ENCODE data around the gene ACE.

The ACE gene

GRCh38 chr17:63438092-63439051, 38.5 kb upstream of the ACE start:
- H2AK5ac ChIP-seq (ENCODE audit: low read length) = no peak overlapping the region
- H2BK12ac ChIP-seq (ENCODE audit: low read length) = no peak overlapping the region
- no peaks in the 10 kb centered on the region for H3K9me3 ChIP-seq (ENCODE audit: insufficient read depth, low read depth, low read length)
- H3K4me2 ChIP-seq (ENCODE audit: low read length) = no peak overlapping the region
- no peak overlapping the region for H4K91ac ChIP-seq (ENCODE audit: low read depth, low read length)
- H2BK120ac ChIP-seq (ENCODE audit: insufficient read depth, low read length, poor library complexity) = no peak overlapping the region
- H2BK5ac ChIP-seq (ENCODE audit: low read depth, low read length, poor library complexity) = no peak overlapping the region
- H3K27me3 ChIP-seq (ENCODE audit: insufficient read depth, low read length) = no peaks in the 10 kb centered on the region
- H3K79me1 ChIP-seq (ENCODE audit: low read length) = peaks cover 6% of the 10 kb centered on the region
- H3K36me3 ChIP-seq (ENCODE audit: control insufficient read depth in 1 of 2, insufficient read depth in 2 of 2, low read length in 2 of 2) = peaks cover 8 to 14% of the 10 kb centered on the region in 2 experiments
- no peak overlapping the region for H3K23ac ChIP-seq (ENCODE audit: low read length)
- no peak overlapping the region for H3K18ac ChIP-seq (ENCODE audit: low read length)
- no peak overlapping the region for H3K27ac ChIP-seq (ENCODE audit: low read depth, low read length)
- DNase-seq = no peak
- no peak overlapping the region for H4K8ac ChIP-seq (ENCODE audit: low read depth, low read length)
- peaks cover 9 to 17% of the 10 kb centered on the region in 2 experiments for H3K4me1 ChIP-seq (ENCODE audit: control insufficient read depth in 1 of 2, insufficient read depth in 2 of 2, low read length in 2 of 2)
- H4K12ac ChIP-seq (ENCODE audit: low read depth, low read length) = no peak overlapping the region
- H3K4ac ChIP-seq (ENCODE audit: low read depth, low read length) = no peak overlapping the region
- H3K14ac ChIP-seq (ENCODE audit: low read length) = no peak overlapping the region
- H3K4me3 ChIP-seq (ENCODE audit: low read depth, low read length) = no peak overlapping the region
- H3K79me2 ChIP-seq (ENCODE audit: control insufficient read depth, insufficient read depth, low read length, poor library complexity) = no peaks in the 10 kb centered on the region
- H3K9ac ChIP-seq (ENCODE audit: low read length) = no peak overlapping the region
- WGBS (ENCODE audit: extremely low coverage, insufficient coverage, insufficient read length) = no CpG with 5 or more reads among the region's 46 CpGs
- no peak overlapping the region for H2AFZ ChIP-seq (ENCODE audit: insufficient read depth, low read length, poor library complexity)

GRCh38 chr17:63439687-63440086, 37.2 kb upstream of the ACE start:
- Histone ChIP-seq H3K79me1 (ENCODE audit: low read length) (no peaks in the 10 kb centered on the region), H4K8ac (ENCODE audit: low read depth, low read length) (no peak overlapping the region), H2BK12ac (ENCODE audit: low read length) (no peak overlapping the region), H2BK5ac (ENCODE audit: low read depth, low read length, poor library complexity) (no peak overlapping the region), H3K4me3 (ENCODE audit: low read depth, low read length) (no peak overlapping the region), H3K27me3 (ENCODE audit: insufficient read depth, low read length) (no peaks in the 10 kb centered on the region), H2AFZ (ENCODE audit: insufficient read depth, low read length, poor library complexity) (no peak overlapping the region), H3K4me2 (ENCODE audit: low read length) (no peak overlapping the region), H3K23ac (ENCODE audit: low read length) (no peak overlapping the region), H3K18ac (ENCODE audit: low read length) (no peak overlapping the region), H2BK120ac (ENCODE audit: insufficient read depth, low read length, poor library complexity) (no peak overlapping the region), H3K14ac (ENCODE audit: low read length) (no peak overlapping the region), H3K4ac (ENCODE audit: low read depth, low read length) (no peak overlapping the region), H3K36me3 (ENCODE audit: control insufficient read depth in 1 of 2, insufficient read depth in 2 of 2, low read length in 2 of 2) (peaks cover 5 to 8% of the 10 kb centered on the region in 2 experiments), H3K9me3 (ENCODE audit: insufficient read depth, low read depth, low read length) (no peaks in the 10 kb centered on the region), H3K4me1 (ENCODE audit: control insufficient read depth in 1 of 2, insufficient read depth in 2 of 2, low read length in 2 of 2) (peaks cover 0 to 6% of the 10 kb centered on the region in 2 experiments), H4K12ac (ENCODE audit: low read depth, low read length) (no peak overlapping the region), H2AK5ac (ENCODE audit: low read length) (no peak overlapping the region), H4K91ac (ENCODE audit: low read depth, low read length) (no peak overlapping the region), H3K79me2 (ENCODE audit: control insufficient read depth, insufficient read depth, low read length, poor library complexity) (no peaks in the 10 kb centered on the region), H3K9ac (ENCODE audit: low read length) (no peak overlapping the region), H3K27ac (ENCODE audit: low read depth, low read length) (no peak overlapping the region)
- WGBS (ENCODE audit: extremely low coverage, insufficient coverage, insufficient read length) = no CpG with 5 or more reads among the region's 8 CpGs
- DNase-seq = no peak

DNA sequence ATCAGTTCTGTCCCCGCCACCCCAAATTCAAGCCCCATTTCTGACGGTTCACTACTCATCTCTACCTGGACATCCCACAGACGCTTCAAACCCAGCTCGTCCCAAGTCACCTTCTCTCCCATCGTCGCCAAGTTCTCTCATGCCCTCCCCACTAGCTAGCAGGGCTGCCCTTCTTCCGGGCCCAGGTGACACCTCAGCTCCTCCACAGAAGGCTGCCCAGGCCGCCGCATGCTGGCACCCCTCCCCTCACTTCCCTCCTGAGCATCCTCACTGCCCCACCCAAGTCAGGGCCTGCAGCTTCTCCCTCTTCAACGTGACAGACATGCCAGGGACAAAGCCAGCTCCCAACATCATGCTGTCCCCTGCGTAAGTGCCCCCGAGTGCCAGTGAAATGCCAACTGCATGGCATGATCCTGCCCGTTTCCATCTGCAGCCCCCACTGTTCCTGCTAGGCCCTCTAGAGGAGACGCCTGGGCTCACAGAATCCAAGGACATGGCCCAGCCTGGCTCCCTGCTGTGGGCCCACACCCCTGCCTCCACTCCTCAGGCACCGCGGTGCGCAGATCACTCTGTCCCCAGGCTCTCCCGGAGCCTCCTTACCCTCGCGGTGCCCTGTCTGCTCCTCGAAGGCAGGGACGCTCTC, 36.6 kb upstream of the ACE start:
- no CpG with 5 or more reads among the region's 22 CpGs for WGBS (ENCODE audit: extremely low coverage, insufficient coverage, insufficient read length)
- no peak overlapping the region for H3K4ac ChIP-seq (ENCODE audit: low read depth, low read length)

GRCh38 chr17:63440770-63441335, 36.0 kb upstream of the ACE start:
- Histone ChIP-seq H3K27ac (ENCODE audit: low read depth, low read length) (no peak overlapping the region), H3K4me2 (ENCODE audit: low read length) (no peak overlapping the region), H4K12ac (ENCODE audit: low read depth, low read length) (no peak overlapping the region), H3K14ac (ENCODE audit: low read length) (no peak overlapping the region), H2BK120ac (ENCODE audit: insufficient read depth, low read length, poor library complexity) (no peak overlapping the region), H2AK5ac (ENCODE audit: low read length) (no peak overlapping the region), H3K27me3 (ENCODE audit: insufficient read depth, low read length) (no peaks in the 10 kb centered on the region), H3K36me3 (ENCODE audit: control insufficient read depth in 1 of 2, insufficient read depth in 2 of 2, low read length in 2 of 2) (no peaks in the 10 kb centered on the region), H3K4me3 (ENCODE audit: low read depth, low read length) (no peak overlapping the region), H3K4ac (ENCODE audit: low read depth, low read length) (no peak overlapping the region), H2AFZ (ENCODE audit: insufficient read depth, low read length, poor library complexity) (no peak overlapping the region), H2BK12ac (ENCODE audit: low read length) (no peak overlapping the region), H3K79me1 (ENCODE audit: low read length) (peaks cover 6% of the 10 kb centered on the region), H4K91ac (ENCODE audit: low read depth, low read length) (no peak overlapping the region), H3K23ac (ENCODE audit: low read length) (no peak overlapping the region), H2BK5ac (ENCODE audit: low read depth, low read length, poor library complexity) (no peak overlapping the region), H3K79me2 (ENCODE audit: control insufficient read depth, insufficient read depth, low read length, poor library complexity) (peaks cover 6% of the 10 kb centered on the region), H4K8ac (ENCODE audit: low read depth, low read length) (no peak overlapping the region), H3K18ac (ENCODE audit: low read length) (no peak overlapping the region), H3K4me1 (ENCODE audit: control insufficient read depth in 1 of 2, insufficient read depth in 2 of 2, low read length in 2 of 2) (peaks cover 4 to 10% of the 10 kb centered on the region in 2 experiments), H3K9ac (ENCODE audit: low read length) (no peak overlapping the region), H3K9me3 (ENCODE audit: insufficient read depth, low read depth, low read length) (no peaks in the 10 kb centered on the region)
- WGBS (ENCODE audit: extremely low coverage, insufficient coverage, insufficient read length) = no CpG with 5 or more reads among the region's 16 CpGs
- no peak for DNase-seq

More for the DNA sequence above, 36.6 kb upstream of the ACE start:
- H3K79me2 ChIP-seq (ENCODE audit: control insufficient read depth, insufficient read depth, low read length, poor library complexity) = no peaks in the 10 kb centered on the region
- H3K4me3 ChIP-seq (ENCODE audit: low read depth, low read length) = no peak overlapping the region
- DNase-seq = no peak
- peak overlapping the region; percentile 59 for H2AFZ ChIP-seq (ENCODE audit: insufficient read depth, low read length, poor library complexity)
- H4K8ac ChIP-seq (ENCODE audit: low read depth, low read length) = no peak overlapping the region
- peaks cover under 1% of the 10 kb centered on the region for H3K79me1 ChIP-seq (ENCODE audit: low read length)
- no peak overlapping the region for H2BK120ac ChIP-seq (ENCODE audit: insufficient read depth, low read length, poor library complexity)
- no peak overlapping the region for H3K27ac ChIP-seq (ENCODE audit: low read depth, low read length)
- peak overlapping the region; percentile 52 for H3K18ac ChIP-seq (ENCODE audit: low read length)
- no peak overlapping the region for H3K9ac ChIP-seq (ENCODE audit: low read length)
- H4K91ac ChIP-seq (ENCODE audit: low read depth, low read length) = no peak overlapping the region
- no peaks in the 10 kb centered on the region for H3K27me3 ChIP-seq (ENCODE audit: insufficient read depth, low read length)
- no peak overlapping the region for H3K4me2 ChIP-seq (ENCODE audit: low read length)
- H2AK5ac ChIP-seq (ENCODE audit: low read length) = no peak overlapping the region
- peaks cover 0 to 6% of the 10 kb centered on the region in 2 experiments for H3K4me1 ChIP-seq (ENCODE audit: control insufficient read depth in 1 of 2, insufficient read depth in 2 of 2, low read length in 2 of 2)
- H4K12ac ChIP-seq (ENCODE audit: low read depth, low read length) = no peak overlapping the region
- H3K14ac ChIP-seq (ENCODE audit: low read length) = no peak overlapping the region
- no peak overlapping the region for H3K23ac ChIP-seq (ENCODE audit: low read length)
- peaks cover under 1 to 4% of the 10 kb centered on the region in 2 experiments for H3K36me3 ChIP-seq (ENCODE audit: control insufficient read depth in 1 of 2, insufficient read depth in 2 of 2, low read length in 2 of 2)
- no peak overlapping the region for H2BK5ac ChIP-seq (ENCODE audit: low read depth, low read length, poor library complexity)
- no peak overlapping the region for H2BK12ac ChIP-seq (ENCODE audit: low read length)
- H3K9me3 ChIP-seq (ENCODE audit: insufficient read depth, low read depth, low read length) = no peaks in the 10 kb centered on the region
